ENCODE measurements around the gene TATDN3. TPM values are rescaled to one million over a fixed set of nuclear protein-coding genes. Genes with fewer than 3 reads are reported as not detected.

TATDN3 gene
- total and polyA plus RNA-seq, 12 donors = 12.9 to 38.8 (median 24.2) TPM

DNA sequence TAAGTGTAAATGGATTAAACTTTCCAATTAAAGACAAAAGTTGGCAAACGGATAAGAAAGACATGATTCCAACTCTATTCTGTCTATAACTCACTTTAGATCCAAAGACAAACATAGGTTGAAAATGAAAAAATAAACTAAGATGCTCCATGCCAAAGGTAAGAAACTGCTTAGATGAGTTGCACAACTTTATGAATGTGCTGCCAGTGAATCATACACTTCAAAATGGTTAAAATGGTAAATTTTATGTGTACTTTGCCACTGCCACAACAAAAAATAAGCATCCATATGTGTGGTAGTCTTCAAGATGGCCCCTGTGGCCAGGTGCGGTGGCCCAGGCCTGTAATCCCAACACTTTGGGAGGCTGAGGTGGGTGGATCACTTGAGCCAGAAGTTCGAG lies 45.1 kb upstream of the TATDN3 start:
- TF ChIP-seq, protein P1, sequence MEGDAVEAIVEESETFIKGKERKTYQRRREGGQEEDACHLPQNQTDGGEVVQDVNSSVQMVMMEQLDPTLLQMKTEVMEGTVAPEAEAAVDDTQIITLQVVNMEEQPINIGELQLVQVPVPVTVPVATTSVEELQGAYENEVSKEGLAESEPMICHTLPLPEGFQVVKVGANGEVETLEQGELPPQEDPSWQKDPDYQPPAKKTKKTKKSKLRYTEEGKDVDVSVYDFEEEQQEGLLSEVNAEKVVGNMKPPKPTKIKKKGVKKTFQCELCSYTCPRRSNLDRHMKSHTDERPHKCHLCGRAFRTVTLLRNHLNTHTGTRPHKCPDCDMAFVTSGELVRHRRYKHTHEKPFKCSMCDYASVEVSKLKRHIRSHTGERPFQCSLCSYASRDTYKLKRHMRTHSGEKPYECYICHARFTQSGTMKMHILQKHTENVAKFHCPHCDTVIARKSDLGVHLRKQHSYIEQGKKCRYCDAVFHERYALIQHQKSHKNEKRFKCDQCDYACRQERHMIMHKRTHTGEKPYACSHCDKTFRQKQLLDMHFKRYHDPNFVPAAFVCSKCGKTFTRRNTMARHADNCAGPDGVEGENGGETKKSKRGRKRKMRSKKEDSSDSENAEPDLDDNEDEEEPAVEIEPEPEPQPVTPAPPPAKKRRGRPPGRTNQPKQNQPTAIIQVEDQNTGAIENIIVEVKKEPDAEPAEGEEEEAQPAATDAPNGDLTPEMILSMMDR (IDR thresholded peaks at IDR 0.05) = no peak
- H3K4me3 ChIP-seq = no peak overlapping the region
- intact Hi-C loops (cut with DNase I) = loop anchor here in 1 of 10 donors (5.0 kb wide), 1 partner anchor 36 kb away; no protein-coding TSS in a partner anchor
- H3K4me1 ChIP-seq = peaks cover 0 to 20% (median 11%) of the 10 kb centered on the region in 9 donors
- peaks cover 0 to 2% (median 0%) of the 10 kb centered on the region in 11 donors for H3K9me3 ChIP-seq
- no peak for ATAC-seq
- no peak for DNase-seq
- WGBS, 2 donors = 98 to 99% methylated on average over 3 of the region's 3 CpGs
- peaks cover 0 to 3% (median 0%) of the 10 kb centered on the region in 9 donors for H3K36me3 ChIP-seq
- H3K27ac ChIP-seq = no peak overlapping the region
- H3K27me3 ChIP-seq = no peaks in the 10 kb centered on the region

DNA sequence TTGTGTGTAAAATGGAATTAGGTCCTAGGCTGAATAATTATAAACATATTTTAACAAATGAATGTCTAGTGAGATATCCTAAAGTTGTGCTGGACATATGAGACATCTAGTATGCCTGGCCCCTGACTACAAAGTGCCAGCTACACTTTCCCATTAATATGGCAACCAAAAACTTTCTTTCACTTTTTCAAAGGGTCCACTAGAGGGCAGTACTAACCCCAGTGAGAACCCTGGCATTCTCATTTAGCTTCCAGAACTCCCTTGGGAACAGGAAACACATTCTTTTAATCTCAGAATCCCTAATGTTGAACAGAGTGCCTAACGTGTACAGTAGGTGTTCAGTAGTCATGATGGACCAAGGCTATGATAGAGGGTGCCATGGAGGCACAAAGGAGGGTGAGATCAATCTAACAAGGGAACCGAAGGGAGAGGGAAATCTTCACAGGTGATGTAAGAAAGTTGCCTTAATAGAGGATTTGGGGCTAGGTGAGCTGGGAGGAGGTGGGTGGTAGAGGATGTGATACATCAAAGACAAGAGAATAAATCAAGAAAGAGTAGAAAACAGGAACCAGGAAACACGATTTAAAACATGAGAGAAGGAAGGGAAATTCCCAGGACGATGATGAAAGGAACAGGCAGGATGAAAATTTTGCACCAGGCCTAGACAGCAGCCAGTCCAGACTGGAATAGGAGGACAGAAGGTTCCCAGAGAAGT lies 41.7 kb upstream of the TATDN3 start:
- no peaks in the 10 kb centered on the region for H3K9me3 ChIP-seq
- TF ChIP-seq, protein P1 (IDR thresholded peaks at IDR 0.05) = peak; percentile 52 to 80 (median 71)
- H3K4me3 ChIP-seq = no peak overlapping the region
- 48 to 55% methylated on average over 4 of the region's 4 CpGs for WGBS, 2 donors
- no peaks in the 10 kb centered on the region for H3K27me3 ChIP-seq
- intact Hi-C loops (cut with DNase I) = loop anchor here in 1 of 10 donors (5.0 kb wide), 1 partner anchor 32 kb away; no protein-coding TSS in a partner anchor
- peak in 5 of 8 donors; percentile 35 to 60 (median 47) for ATAC-seq
- no peaks in the 10 kb centered on the region for H3K36me3 ChIP-seq
- peak overlapping the region in 3 of 10 donors; percentile 7 to 55 (median 41) for H3K27ac ChIP-seq
- DNase-seq = no peak
- peaks cover 0 to 54% (median 32%) of the 10 kb centered on the region in 9 donors for H3K4me1 ChIP-seq

DNA sequence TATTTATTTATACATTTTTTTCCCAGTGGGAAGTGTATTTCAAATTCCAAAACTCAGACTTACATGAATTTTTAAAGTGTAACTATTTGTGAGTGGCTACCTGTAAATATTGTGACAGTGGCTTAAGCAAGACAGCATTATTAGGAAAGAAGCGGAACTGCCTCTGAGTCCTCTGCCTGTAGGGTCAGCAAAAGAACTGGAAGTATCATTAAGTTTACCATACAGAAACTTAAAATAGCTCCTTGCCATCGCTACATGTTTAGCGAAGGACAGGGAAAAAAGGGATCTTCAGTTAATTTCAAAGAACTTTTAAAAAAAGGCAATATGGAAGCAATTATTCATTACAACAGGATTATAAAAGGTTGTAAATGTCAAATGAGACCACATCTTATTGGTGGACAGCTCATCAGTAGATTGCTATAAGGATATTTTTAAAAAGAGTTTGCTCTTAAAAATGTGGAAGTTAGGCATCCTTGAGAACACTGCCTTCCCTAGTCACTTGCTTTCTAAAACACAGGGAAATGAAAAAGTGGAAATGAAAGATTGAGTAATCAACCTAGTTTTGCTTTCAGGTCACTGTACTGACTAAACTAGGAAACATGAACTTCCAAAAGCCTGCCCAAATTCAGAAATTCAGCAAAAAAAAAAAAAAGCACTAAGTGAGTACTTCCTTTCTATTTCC lies 39.3 kb upstream of the TATDN3 start:
- intact Hi-C loops (cut with DNase I) = no loop called here
- Histone ChIP-seq H3K36me3 (peaks cover 0 to 9% (median 0%) of the 10 kb centered on the region in 9 donors), H3K27ac (peak overlapping the region in 3 of 10 donors; percentile 22 to 77 (median 32)), H3K4me3 (peak overlapping the region in 3 of 10 donors; percentile 2 to 28 (median 12)), H3K4me1 (peaks cover 0 to 58% (median 36%) of the 10 kb centered on the region in 9 donors), H3K27me3 (no peaks in the 10 kb centered on the region), H3K9me3 (no peaks in the 10 kb centered on the region)
- ATAC-seq (peak in 7 of 8 donors; percentile 42 to 76 (median 67)), DNase-seq (no peak)
- 88 to 91% methylated on average over 3 of the region's 3 CpGs for WGBS, 2 donors
- TF ChIP-seq, protein P1 (IDR thresholded peaks at IDR 0.05) = no peak

DNA sequence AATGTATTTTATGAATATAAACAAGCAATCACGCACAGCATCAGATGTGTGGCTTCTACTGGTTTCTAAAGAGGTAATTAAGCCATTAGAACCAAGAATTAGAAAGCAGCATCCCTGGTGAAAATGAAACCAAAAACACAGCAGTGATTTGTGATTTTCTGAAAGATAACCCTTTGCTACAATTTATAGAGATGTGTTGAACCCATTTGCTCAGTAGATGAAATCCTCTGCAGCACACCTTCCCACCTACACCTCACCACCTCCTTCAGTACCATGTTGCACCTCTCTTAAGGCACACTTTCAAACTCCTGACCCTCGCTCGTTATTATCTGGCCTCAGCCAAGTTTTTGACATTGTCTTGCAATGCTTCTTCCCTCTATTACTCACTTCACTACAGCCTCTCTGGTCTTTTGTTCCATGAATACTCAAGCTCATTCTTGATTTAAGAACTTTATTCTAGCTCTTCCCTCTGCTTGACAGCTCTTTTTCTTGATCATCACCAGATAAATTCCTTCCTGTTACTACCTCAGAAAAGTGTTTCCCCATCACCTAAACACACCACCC lies 38.7 kb upstream of the TATDN3 start:
- H3K27me3 ChIP-seq = no peaks in the 10 kb centered on the region
- H3K9me3 ChIP-seq = no peaks in the 10 kb centered on the region
- intact Hi-C loops (cut with DNase I) = no loop called here
- DNase-seq (no peak), ATAC-seq (no peak)
- peak overlapping the region in 4 of 10 donors; percentile 2 to 28 (median 9) for H3K4me3 ChIP-seq
- WGBS, 2 donors = 48 to 62% methylated on average over 3 of the region's 3 CpGs
- H3K4me1 ChIP-seq = peaks cover 0 to 58% (median 36%) of the 10 kb centered on the region in 9 donors
- H3K27ac ChIP-seq = peak overlapping the region in 4 of 10 donors; percentile 7 to 77 (median 27)
- TF ChIP-seq, protein P1 (IDR thresholded peaks at IDR 0.05) = no peak
- H3K36me3 ChIP-seq = peaks cover 0 to 12% (median 0%) of the 10 kb centered on the region in 9 donors
